Stimulated activated CD4-positive, alpha-beta T cell treated with anti-CD3 and anti-CD28 coated beads, Interleukin-1b, Interleukin-23, amount 100 ng/mL, for 4 hours (primary cell): ENCODE data around the gene ALB.
"Not testable (repeated sequence)": the region's sequence is repeated elsewhere in the genome, so short reads cannot be mapped to it uniquely, and the experiment has no call there.

Experiments
- DNase-seq, 2 donors: peaks; one replicate each; pipeline ENCODE4 v3.0.0-alpha.2; 2020; ENCODE audit warnings: low read depth in 2 of 2

The ALB gene

GRCh38 chr4:73404042-73404441 is at the start of gene ALB:
Gene ALB, plus strand, starts transcription at chr4:73404287. Its CDS starts 41 bp downstream, at chr4:73404328.
- DNase-seq: no peak

GRCh38 chr4:73357174-73357573 is 46.9 kb upstream of the ALB start:
- DNase-seq: not testable (repeated sequence)

- DNase-seq: not testable (repeated sequence)
Observed at GRCh38 chr4:73369506-73370199, 34.4 kb upstream of the ALB start.

GRCh38 chr4:73375328-73375741 is 28.8 kb upstream of the ALB start:
- DNase-seq: no peak

- DNase-seq: no peak
Observed at GRCh38 chr4:73376251-73376650, 27.8 kb upstream of the ALB start.

- DNase-seq: no peak
Observed at GRCh38 chr4:73376976-73377375, 27.1 kb upstream of the ALB start.

- no peak for DNase-seq
Observed at GRCh38 chr4:73378887-73379286, 25.2 kb upstream of the ALB start.

GRCh38 chr4:73379946-73380345 is 24.1 kb upstream of the ALB start:
- DNase-seq: no peak

GRCh38 chr4:73381214-73381613 is 22.9 kb upstream of the ALB start:
- DNase-seq: no peak

- DNase-seq: no peak
Observed at GRCh38 chr4:73383452-73383851, 20.6 kb upstream of the ALB start.

GRCh38 chr4:73387552-73387951 is 16.5 kb upstream of the ALB start:
- DNase-seq: no peak

- DNase-seq: no peak
Observed at GRCh38 chr4:73388887-73389286, 15.2 kb upstream of the ALB start.

- DNase-seq: not testable (repeated sequence)
Observed at GRCh38 chr4:73389663-73390062, 14.4 kb upstream of the ALB start.

GRCh38 chr4:73391774-73392173 is 12.3 kb upstream of the ALB start:
- no peak for DNase-seq

- DNase-seq: no peak
Observed at GRCh38 chr4:73392936-73393335, 11.2 kb upstream of the ALB start.

GRCh38 chr4:73396304-73396703 is 7.8 kb upstream of the ALB start:
- no peak for DNase-seq

GRCh38 chr4:73396993-73397972 is 6.8 kb upstream of the ALB start:
- no peak for DNase-seq

- DNase-seq: no peak
Observed at GRCh38 chr4:73401412-73401811, 2.7 kb upstream of the ALB start.

- DNase-seq: no peak
Observed at GRCh38 chr4:73404457-73404856, 370 bp downstream of the ALB start.

GRCh38 chr4:73405138-73405537 is 1.1 kb downstream of the ALB start:
- DNase-seq: no peak

- DNase-seq: no peak
Observed at GRCh38 chr4:73406548-73406875, 2.4 kb downstream of the ALB start.

GRCh38 chr4:73407227-73407673 is 3.2 kb downstream of the ALB start:
- DNase-seq: no peak
